ENCODE measurements around the gene RNGTT.
"Not testable (repeated sequence)": the region's sequence is repeated elsewhere in the genome, so short reads cannot be mapped to it uniquely, and the experiment has no call there.

The RNGTT gene

DNA sequence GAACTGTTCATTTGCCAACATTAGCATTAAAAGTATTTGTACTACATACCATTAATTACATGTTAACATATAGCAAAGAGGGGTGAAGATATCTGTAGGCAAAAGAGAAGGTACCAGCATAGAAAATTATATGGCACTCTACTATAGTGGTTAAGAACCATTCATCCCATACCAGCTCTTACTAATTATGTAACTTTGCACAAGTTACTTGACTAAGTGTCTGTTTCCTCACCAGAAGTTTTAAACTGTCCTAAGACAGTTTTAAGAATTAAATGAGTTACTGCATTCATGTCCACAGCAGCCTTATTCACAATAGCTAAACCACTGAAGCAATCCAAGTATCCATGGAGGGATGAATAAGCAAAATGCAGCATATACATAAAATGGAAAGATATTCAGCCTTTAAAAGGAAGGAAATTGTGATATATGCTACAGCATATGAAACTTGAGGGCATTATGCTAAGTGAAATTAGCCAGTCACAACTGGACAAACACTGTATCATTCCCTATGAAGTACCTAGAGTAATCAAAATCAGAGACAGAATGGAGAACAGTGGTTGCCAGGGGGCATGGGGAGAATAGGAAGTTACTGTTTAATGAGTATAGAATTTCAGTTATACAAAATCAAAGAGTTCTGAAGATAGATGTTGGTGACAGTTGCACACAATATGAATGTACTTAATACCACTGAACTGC, 98.9 kb downstream of the RNGTT start:
- DNase-seq (ENCODE audit: low read depth in 2 of 2): no peak

DNA sequence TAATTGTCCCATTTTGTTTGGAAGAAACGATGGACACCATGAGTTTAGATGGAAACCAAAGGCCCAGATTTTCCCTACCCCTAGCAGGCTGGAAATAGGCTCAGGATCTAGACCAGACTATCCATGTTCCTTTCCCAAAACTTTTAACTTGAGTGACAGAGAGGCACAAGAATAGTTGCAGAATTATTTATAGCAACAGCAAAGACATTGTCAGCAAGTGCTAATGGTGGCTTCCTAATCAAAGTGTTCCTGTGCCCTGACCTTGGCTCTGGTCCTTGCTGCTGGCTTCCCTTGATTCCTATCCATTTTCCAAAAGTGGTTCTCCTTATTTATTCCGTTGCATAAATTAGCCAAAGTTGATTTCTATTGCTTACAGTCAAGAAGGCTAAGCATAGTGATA, 103.1 kb downstream of the RNGTT start:
- no peak for DNase-seq (ENCODE audit: low read depth in 2 of 2)

DNA sequence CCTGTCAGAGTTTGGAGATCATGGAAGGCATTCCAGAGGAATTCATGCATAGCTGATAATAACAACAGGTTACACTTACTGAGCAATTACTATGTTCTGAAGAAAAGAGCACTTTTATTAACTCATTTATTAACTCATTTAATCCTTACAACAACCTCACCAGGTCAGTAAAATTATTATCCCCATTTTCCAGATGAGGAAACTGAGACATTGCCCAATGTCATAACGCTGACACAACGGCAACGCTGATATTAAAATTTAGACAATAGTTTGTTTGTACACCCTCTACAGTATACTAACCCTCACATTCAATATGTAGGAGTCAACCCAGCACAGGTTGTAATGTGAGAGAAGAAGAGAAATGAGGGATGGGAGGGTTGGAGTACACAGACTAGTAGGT, 105.0 kb downstream of the RNGTT start:
- DNase-seq (ENCODE audit: low read depth in 2 of 2): no peak

DNA sequence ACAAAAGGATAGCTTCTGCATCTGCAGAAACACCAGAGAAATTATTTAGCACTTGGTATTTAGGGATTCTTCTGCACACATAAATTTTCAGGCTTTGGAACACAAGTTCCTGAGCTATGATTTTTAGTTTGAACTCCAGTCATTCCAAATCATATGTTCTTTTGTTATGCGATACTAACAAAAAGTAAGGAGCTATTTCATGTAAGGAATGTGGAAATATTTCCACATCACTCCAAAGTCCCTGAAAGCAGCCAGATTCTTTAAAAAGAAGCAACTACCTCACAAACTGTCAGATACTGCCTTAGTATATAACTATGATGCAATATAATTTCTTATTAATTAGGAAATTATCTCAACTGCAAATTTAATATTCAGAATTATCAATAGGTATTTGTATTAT, 106.9 kb downstream of the RNGTT start:
- no peak for DNase-seq (ENCODE audit: low read depth in 2 of 2)

DNA sequence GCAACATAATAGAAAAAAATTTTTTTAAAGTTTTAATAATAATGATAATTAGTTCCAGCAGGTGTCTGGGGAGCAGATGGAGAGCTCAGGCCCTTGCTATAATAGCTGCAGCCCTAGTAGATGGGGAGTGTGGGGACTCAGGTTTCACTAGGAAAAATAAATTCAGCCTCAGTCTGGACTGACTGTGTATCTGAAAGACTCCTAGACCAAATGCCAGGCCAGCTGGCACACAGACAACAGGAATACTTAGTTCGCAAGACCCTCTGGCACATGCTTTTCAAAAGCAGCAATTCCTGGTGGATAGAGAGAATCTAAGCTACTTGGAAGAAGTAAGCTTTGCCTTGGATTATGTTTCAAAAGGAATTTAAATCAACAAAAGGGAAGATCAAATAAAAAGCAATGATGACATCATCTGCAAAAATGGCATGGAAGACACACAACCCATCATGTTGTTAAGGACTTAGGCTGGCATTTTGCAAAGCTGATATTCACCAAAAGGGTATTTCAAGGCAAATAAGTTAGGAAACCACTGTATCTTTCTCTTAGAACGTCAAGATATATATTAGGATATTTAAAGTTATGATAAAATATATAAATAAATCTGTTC, 107.8 kb downstream of the RNGTT start:
- no peak for DNase-seq (ENCODE audit: low read depth in 2 of 2)

DNA sequence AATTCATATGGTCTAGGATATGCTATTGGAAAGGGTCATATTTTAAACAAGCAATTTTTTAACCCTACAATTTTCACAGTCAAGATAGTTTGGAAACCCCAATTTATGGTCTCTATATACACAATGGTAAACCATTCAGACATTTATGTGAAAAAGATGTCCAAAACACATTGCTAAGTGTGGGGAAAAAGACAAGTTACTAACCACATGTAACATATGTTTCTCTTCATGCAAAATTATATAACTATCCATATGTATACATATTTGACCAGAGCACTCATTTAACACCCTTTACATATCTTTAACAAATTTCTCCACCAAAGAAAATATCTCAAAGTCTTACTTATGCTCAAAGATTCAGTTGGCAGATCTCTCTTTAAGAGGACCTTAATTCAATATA, 110.6 kb downstream of the RNGTT start:
- DNase-seq (ENCODE audit: low read depth in 2 of 2): no peak

DNA sequence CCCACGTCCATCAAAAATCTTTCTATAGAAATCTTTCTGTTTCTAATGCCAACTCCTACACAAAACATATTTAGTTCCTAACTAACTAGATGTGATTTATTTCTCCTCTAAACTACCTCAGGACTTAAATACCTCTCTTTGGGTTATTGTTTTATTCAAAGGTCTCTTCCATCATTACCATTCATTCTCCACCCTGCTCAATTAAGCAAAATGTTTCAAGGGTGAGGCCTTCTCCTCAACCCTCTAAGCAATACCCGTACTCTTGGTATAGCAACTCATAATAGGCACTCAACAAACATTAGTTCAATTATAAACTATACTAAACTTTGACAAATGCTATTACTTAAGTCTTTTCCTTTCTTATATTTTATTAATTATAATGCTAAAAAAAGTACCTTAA, 111.4 kb downstream of the RNGTT start:
- no peak for DNase-seq (ENCODE audit: low read depth in 2 of 2)

DNA sequence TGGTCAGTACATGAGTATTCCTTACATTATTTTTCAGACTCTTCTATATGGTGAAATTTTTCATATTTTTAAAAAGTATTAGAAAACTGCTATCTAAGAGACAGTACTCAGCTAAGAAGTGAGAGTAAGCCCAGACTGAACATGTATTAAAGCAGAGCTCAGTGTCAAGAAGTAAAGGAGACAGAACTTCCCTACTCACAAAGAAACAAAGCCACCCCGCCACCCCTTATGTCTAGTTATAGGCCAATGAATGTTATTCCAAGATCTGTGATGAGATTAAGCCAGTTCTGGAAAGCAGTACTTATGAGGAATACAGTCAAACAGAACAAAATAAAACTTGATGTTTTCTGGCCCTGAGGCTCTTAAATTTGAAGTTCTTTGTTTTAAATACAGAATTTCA, 114.5 kb downstream of the RNGTT start:
- no peak for DNase-seq (ENCODE audit: low read depth in 2 of 2)

DNA sequence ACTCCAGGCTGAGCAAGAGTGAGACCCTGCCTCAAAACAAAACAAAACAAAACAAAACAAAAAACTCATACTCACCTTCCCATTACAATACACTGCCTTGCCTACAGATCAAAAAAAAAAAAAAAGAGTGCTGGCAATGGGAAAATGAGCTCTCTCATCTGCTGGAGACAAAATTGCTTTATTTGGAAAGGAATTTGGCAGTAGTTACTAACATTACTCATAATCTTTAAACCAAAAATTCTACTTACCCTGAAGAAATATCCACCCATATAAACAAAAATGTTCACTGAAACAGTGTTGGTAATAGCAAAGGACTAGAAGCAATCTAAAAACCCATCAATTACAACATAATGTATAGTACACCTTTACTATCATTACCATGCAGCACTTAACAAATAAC, 120.4 kb downstream of the RNGTT start:
- DNase-seq (ENCODE audit: low read depth in 2 of 2): no peak

DNA sequence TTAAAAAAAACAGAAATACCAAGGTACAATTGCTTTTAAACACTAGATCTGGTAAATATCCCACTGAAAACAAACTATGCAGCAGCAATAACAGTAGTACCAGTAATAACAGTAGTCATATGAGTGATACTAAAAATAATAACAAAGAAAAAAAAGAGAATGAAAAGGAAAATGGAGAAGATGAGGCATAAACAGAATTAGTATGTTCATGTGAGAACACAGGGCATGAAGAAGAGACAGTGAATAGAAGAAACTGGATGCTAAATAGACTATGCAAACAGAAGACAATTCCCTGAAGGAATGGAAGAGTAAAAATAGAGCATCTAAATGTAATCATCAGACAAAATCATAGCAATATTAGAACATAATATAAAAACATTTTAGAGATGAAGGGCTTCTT, 121.1 kb downstream of the RNGTT start:
- no peak for DNase-seq (ENCODE audit: low read depth in 2 of 2)

DNA sequence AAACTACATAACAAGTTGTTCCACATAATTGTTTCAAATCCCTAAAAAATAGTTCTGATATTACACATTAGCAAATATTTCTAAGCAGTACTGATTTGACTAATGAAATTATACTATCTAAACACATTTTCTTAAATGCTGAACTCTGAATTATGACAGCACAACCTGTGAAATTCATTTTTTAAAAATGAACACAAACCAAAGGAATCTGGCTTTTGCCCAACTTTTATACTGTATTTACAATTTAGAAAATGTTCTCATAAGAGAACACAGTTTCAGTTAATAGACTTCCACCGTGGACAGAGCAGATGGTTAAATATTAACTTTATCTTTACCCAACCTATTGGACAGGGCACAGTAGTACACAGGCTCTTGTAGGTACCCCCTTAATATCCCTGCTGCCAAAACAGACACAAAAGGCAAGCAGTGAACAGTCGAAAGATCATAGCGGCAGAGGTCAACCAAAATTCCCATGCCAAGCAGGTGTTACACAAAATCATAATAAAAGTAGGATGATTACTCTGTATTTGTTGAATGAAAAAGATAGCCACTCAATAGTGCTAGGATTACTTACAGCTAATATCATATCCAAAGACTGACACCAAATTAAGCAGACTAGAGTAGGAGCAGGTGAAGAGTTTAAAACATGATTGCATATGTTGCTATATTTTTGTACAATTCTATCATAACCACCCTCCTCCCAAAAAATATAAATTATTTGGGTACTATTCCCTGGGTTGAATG, 122.5 kb downstream of the RNGTT start:
- no peak for DNase-seq (ENCODE audit: low read depth in 2 of 2)

DNA sequence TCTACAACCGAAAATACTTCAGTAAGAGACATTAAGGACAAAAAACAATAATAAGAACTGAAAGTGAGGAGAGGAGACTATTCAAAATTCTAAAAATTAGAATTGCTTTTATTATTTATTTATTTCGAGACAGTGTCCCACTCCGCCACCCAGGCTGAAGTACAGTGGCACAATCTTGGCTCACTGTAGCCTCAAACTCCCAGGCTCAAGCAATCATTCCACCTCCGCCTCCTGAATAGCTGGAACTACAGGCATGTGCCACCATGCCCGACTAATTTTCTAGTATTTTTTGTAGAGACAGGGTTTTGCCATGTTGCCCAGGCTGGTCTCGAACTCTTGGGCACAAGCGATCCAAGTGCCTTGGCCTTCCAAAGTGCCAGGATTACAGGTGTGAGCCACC, 123.1 kb downstream of the RNGTT start:
- no peak for DNase-seq (ENCODE audit: low read depth in 2 of 2)

DNA sequence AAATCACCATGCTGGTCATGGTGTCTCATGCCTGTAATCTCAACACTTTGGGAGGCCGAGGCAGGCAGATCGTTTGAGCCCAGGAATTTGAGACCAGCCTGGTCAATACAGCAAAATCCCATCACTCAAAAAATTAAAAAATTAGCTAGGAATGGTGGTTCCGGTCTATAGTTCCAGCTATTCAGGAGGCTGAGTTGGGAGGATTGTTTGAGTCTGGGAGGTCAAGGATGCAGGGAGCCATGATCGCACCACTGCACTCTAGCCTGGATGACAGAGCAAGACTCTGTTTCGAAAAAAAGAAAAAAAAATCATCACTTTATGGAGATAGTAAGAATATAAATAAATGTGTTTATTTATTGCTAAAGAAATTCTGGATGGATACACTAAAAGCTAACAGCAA, 124.1 kb downstream of the RNGTT start:
- DNase-seq (ENCODE audit: low read depth in 2 of 2): no peak

DNA sequence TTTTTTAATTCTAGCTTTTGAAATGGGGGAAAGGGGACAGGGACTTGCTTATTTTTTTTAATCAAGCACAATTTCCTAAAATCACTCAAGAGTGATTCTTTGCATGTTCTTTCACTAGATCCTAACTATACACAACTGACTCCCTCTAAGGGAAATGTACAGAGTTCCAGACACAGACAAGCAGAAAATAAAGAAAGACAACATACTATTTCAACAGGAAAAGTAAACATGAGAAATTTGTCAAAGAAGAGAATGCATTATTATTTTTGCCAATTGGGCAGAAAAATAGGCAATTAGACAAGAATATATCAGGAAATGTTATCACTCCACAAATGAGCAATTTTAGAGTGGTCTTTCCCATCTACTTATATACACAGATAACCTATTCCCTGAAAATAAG, 128.2 kb downstream of the RNGTT start:
- DNase-seq (ENCODE audit: low read depth in 2 of 2): no peak

DNA sequence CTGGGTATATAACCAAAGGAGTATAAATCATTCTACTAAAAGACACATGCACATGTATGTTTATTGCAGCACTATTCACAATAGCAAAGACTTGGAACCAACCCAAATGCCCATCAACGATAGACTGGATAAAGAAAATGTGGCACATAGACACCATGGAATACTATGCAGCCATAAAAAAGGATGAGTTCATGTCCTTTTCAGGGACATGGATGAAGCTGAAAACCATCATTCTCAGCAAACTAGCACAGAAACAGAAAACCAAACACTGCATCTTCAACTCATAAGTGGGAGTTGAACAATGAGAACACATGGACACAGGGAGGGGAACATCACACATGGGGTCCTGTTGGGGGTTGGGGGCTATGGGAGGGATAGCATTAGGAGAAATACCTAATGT, 130.3 kb downstream of the RNGTT start:
- DNase-seq (ENCODE audit: low read depth in 2 of 2): not testable (repeated sequence)

DNA sequence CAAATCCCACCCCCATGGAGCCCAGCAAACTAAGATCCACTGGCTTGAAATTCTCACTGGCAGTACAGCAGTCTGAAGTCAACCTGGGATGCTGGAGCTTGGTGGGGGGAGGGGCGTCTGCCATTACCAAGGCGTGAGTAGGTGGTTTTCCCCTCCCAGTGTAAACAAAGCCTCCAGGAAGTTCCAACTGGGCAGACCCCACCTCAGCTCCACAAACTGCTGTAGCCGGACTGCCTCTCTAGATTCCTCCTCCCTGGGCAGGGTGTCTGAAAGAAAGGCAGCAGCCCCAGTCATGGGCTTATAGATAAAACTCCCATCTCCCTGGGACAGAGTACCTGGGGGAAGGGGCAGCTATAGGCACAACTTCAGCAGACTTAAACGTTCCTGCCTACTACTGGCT, 135.8 kb downstream of the RNGTT start:
- DNase-seq (ENCODE audit: low read depth in 2 of 2): not testable (repeated sequence)

DNA sequence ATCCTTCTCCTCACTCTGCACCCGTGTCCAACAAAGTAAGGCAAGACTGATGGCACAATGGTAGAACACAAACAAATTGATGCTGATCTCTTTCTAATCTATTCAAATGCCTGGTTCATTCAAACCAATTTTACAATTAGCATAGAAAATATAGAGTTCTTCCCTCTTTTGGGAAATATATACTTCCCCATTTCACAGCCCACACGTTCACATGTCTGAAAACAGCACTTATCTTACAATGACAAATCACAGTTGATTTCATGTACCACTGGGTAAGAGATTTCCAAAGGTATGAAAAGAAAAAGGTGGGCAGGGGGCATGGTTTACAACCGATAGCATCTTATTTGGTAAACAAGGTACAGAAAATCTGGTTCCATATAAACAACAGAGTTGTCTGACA, 137.6 kb downstream of the RNGTT start:
- no peak for DNase-seq (ENCODE audit: low read depth in 2 of 2)

DNA sequence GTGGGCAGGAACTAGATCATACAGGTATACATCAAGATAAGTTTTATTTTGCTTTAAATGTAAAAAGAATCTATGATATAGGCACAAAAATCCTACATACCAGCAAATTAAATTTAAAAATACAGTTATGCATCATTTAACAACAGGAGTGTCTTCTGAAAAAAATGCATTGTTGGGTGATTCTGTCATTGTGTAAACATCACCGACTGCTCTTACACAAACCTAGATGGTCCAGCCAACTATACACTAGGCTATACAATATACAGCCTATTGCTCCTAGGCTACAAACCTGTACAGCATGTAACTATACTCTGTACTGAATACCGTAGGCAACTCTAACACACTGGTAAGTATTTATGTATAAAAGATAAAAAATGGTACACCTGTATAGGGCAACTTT, 139.4 kb downstream of the RNGTT start:
- no peak for DNase-seq (ENCODE audit: low read depth in 2 of 2)

DNA sequence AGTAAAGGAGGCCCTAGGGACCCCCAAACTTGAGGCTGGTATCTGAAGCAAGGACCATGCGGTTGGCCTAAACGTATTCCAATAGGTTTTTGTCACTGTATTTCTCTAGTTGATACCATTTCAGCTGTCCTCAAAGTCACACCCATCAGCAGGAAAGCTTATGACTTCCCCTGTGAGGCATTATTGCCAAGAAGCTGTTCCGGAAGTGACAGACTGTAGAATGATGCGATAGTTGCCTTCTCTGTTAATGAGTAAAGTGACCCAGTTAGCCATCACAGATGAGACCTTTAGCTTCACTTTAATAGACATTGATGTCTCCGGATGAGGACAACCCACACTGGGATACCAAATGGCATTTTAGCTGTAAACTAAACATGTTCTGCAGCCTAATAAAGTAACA, 147.9 kb downstream of the RNGTT start:
- DNase-seq (ENCODE audit: low read depth in 2 of 2): no peak

DNA sequence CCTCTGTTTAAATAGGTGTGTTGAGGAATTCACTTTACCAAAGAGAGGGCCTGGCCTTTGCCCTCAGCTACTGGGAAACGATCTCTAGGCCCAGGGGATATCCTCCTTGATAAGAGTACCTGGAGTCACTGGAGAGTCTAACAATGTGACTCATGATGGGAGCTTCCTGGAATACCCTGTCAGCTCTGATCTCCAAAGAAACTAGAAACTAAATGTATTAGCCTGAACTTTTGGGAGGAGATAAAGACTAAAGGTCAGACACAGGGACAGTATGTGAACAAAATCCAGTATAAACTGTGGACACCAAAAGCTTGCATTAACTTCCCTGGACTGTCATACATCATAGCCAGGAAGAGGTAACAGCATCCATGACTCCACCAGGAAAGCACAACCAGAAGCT, 148.5 kb downstream of the RNGTT start:
- no peak for DNase-seq (ENCODE audit: low read depth in 2 of 2)

DNA sequence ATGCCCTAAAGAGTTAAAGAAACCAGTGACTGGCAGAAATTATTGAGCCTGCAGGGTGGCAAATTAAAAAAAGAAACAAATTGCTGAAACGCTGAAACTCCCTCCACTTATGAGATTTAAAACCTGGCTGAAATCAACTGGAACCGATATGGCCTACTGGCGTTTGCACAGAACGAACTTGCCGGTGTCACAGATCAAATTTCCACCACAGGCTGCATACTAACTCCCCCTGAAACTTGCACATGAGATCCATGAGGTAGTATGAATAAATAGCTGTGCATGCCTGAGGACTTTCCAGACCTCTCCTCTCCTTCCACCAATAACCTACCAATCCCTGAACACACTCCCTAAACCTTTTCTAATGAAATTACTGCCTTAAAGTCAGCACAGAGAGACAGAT, 150.4 kb downstream of the RNGTT start:
- DNase-seq (ENCODE audit: low read depth in 2 of 2): no peak

DNA sequence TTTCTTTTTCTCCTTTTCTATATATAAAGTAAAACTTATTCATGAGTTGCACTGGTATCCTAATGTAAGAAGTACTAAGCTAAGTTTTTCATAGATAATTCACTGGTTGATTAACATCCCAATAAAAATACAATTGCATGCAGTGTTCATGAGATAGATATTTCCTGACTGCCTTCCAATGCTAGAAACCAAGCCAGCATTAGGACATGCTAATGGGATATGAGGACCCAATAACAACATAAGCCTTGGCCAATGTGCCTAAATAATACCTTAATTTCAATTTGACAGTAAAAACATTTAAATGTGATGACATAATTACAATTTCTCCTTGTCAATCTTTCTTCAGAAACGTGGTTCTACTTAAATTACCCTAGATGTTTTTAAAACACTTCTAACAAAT, 152.7 kb downstream of the RNGTT start:
- DNase-seq (ENCODE audit: low read depth in 2 of 2): no peak

DNA sequence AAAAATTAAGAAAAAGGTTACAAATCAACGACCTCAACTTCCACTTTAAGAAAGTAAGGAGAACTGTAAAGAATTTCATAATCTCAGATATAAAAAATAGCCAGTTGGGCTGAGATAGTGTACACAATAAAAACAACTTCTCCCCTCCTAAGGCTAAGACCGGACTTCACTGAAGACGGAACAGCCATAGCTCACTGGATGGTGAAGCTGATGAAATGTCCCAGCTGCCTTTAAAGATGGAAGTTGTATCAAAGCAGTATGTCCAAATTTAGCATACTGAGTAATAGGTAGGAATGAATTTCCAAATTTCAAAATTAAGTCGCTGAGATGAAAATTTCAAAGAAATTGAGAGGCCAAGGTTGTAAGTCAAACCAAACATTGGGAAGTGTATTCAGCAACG, 153.3 kb downstream of the RNGTT start:
- DNase-seq (ENCODE audit: low read depth in 2 of 2): no peak
